ENCODE data around the gene VCX3B. TPM values are rescaled to one million over a fixed set of nuclear protein-coding genes. Genes with fewer than 3 reads are reported as not detected.
"Not testable (repeated sequence)": the region's sequence is repeated elsewhere in the genome, so short reads cannot be mapped to it uniquely, and the experiment has no call there.

The VCX3B gene
- 1.2 and 3.8 TPM in 2 replicates for total RNA-seq (2014; rRNA removed; shearing (Covaris generic))
- not detected in 2 replicates for polyA plus RNA-seq (2015; cell fraction: cytosol; rRNA removed)
- 0.19 and 0.23 TPM in 2 replicates for polyA plus RNA-seq (2015; cell fraction: nucleus; rRNA removed)

DNA sequence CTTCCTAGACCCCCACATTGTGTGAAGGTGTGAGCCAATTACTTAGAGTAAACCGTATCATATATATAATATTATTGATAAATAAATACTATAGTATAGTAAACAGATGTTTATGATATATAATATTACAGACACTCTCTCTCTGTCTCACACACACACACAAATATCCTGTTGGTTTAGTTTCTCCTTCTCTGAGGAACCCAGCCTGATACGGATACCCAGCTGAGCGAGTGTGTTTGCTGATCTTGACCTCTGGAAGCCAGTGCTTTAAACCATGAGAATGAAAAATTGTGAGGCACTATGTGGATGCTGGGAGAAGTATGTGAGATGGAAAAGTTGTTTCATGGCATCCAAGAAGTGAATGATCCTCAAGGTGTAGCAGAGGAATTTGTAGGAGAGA lies at the start of gene VCX3B:
Gene VCX3B, plus strand, starts transcription at position 301 of the 400 bp plus-strand sequence. CDS start 621 bp downstream, outside the sequence.
- DNase-seq (ENCODE audit: low read depth): not testable (repeated sequence)

DNA sequence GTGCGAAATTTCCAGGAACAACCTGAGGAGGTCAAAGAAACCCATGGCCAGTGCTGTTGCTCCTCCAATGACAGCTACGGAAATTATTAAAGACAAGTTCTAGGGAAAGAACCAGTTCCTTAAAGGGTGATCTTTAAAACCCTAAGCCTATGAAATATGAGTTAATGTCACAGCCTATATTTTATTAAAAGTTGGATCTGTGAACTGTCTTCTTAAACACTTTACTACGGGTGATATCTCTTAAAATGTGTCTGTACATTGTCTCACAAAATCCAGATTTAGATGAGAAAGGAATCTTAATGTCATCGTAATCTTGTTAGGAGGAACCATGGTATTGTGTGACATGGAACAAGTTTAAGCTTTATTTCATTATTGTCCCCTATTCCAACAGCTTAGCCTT lies 46.3 kb upstream of the VCX3B start:
- no peak for DNase-seq (ENCODE audit: low read depth)

- no peak for DNase-seq (ENCODE audit: low read depth)
Observed at GRCh38 chrX:8424912-8425311, 39.7 kb upstream of the VCX3B start.

- DNase-seq (ENCODE audit: low read depth): no peak
Observed at GRCh38 chrX:8429692-8430249, 34.9 kb upstream of the VCX3B start.

- DNase-seq (ENCODE audit: low read depth): no peak
Observed at GRCh38 chrX:8430444-8430843, 34.2 kb upstream of the VCX3B start.

DNA sequence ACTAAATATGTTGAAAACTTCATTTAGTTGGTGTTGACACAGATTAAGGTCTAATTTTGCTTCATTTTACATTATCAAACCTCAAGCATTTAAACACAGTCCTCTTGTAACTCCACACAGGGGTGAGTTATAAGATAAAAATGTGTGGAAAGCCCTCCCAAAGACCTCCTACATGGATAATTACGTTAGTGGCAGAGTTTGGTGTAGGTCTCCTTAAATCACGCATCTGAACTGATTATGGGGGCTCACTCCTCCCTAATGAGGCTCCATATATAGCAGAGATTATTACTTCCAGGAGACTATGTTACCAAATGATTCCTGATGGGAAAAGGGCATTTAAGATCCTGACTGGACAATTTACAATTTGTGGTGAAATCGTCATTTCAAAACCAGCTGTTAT lies 32.2 kb upstream of the VCX3B start:
- no peak for DNase-seq (ENCODE audit: low read depth)

DNA sequence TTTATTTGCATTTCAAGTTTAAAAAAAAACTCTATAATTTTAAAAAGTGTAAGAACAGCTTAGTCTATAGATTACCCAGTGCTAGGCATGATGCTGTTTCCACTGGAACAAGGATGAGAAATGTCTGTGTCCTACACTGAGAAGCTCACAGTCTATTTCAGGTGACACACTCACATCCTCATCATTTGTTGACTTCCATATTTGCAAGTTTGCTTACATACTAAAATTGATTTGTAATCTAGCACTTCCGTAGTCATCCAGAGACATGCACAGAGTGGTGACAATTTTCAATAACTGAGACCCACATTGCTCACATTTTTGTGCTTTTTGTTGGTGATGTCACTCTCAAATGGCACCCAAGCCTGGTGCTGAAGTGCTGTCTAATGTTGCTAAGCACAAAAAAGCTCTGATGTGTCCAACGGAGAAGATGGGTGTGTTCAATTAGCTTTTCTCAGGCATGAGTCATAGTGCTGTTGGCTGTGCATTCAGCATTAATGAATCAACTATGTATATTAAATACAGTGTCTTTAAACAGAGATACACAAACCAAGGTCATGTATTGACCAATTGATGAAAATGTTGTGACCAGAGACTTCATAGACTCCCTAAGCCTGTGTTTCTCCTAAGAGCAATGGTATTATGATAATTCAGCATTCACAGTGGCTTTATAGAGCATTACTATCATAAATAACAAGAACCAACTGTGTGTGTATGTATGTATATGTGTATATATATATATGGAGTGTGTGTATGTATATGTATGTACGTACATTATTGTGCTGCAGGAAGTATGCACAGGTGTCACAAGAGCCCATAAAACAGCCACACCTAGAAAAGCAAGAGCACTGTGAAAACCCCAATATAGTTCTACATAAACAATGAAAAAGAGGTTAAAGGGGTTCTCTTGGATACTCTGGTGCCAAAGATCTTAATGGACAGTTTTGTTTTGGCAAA lies 31.2 kb upstream of the VCX3B start:
- peak; percentile 24 for DNase-seq (ENCODE audit: low read depth)

DNA sequence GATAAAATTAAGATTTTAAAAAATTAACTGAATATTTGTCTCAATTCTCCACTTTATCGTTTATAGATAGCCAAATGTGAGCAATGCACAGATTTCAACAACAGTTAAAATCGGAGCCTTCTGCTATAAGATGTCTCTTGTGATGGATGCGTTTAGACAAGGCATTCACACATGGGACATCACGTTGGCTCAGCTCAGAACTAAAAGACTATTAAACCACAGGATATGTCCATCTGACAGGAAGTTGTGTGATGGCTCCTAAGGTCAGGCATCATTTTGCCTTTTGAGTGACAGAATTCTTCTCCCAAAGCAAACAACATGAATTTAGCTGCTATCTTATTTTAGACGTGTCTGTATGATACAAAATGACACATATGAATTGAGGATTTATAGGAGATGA lies 17.3 kb upstream of the VCX3B start:
- DNase-seq (ENCODE audit: low read depth): no peak

GRCh38 chrX:8452343-8452742 lies 12.3 kb upstream of the VCX3B start:
- not testable (repeated sequence) for DNase-seq (ENCODE audit: low read depth)

- no peak for DNase-seq (ENCODE audit: low read depth)
Observed at GRCh38 chrX:8453611-8454010, 11.0 kb upstream of the VCX3B start.

GRCh38 chrX:8455557-8455956 lies 9.1 kb upstream of the VCX3B start:
- DNase-seq (ENCODE audit: low read depth): peak; percentile 3

DNA sequence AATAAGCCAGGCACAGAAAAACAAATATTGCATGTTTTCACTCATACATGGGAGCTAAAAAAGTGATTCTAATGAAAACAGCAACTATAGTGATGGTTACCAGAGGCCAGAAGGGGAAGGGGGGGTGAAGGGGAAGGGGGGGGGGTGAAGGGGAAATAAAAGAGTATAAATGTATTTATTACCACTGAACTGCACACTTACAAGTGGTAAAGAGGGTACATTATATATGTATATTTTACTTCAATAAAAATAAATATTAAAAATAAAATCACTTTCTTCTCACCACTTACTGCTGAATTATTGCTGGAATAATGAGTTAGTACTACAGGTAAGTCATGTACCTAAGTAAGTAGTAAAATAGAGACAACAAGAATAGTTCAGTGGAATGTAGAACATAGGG lies 2.1 kb upstream of the VCX3B start:
- no peak for DNase-seq (ENCODE audit: low read depth)

GRCh38 chrX:8484360-8484949 lies 19.8 kb downstream of the VCX3B start:
- DNase-seq (ENCODE audit: low read depth): no peak

GRCh38 chrX:8495036-8495435 lies 30.4 kb downstream of the VCX3B start:
- DNase-seq (ENCODE audit: low read depth): peak; percentile 80

DNA sequence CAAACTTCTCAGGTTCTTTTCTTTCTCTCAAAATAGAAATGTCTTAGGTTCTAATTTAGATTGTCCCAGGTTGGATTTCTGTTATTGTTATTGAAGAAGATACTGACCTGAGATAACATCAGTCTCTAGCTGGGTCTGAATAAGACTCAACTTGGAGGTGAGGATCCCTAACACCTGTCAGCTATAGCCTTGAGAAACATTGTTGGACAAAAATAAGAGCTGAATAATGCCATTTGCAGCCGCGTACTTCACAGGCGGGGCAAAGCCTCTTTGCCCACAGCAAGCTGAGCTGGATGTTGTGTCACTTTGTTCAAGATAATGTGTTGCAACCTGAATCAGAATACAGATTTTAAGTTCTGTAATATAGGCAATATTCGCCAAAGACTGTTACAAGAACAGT lies 35.6 kb downstream of the VCX3B start:
- no peak for DNase-seq (ENCODE audit: low read depth)

DNA sequence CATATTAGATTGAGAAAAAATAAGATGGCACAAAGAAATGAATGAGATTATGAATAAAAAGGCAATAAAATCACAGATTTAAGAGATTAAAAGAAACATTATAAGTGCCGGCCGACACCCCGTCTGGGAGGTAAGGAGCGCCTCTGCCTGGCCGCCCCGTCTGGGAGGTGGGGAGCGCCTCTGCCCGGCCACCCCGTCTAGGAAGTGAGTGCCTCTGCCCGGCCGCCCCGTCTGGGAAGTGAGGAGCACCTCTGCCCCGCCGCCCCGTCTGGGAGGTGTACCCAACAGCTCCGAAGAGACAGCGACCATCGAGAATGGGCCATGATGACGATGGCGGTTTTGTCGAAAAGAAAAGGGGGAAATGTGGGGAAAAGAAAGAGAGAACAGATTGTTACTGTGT lies 37.5 kb downstream of the VCX3B start:
- DNase-seq (ENCODE audit: low read depth): not testable (repeated sequence)

GRCh38 chrX:8504451-8504850 lies 39.8 kb downstream of the VCX3B start:
- peak; percentile 68 for DNase-seq (ENCODE audit: low read depth)

Measured in HT1080 (cell line).